HepG2 (cell line): ENCODE data around the gene DHX34.

Experiments
- HOXD1 ChIP-seq: sonication (generic); formaldehyde crosslinking; IDR thresholded peaks from 2 replicates; pipeline ENCODE4 v1.5.0; 2020; ENCODE audit warnings: missing genetic modification reagents
- RAD21 ChIP-seq: fragments of 450-650 bp; formaldehyde crosslinking; IDR thresholded peaks from 2 replicates; pipeline ENCODE4 v1.5.0; 2020; ENCODE audit warnings: mild to moderate bottlenecking
- ZNF747 ChIP-seq: sonication (generic); formaldehyde crosslinking; IDR thresholded peaks from 2 replicates; pipeline ENCODE4 v1.8.1; 2023; ENCODE audit warnings: missing genetic modification reagents, mild to moderate bottlenecking, borderline replicate concordance
- TF ChIP-seq, protein P1 (sequence below): sonication (generic); formaldehyde crosslinking; IDR thresholded peaks from 2 replicates; pipeline ENCODE4 v1.4.0; 2020; ENCODE audit warnings: mild to moderate bottlenecking, missing genetic modification reagents
- TF ChIP-seq, protein P2 (sequence below): sonication (generic); formaldehyde crosslinking; IDR thresholded peaks from 2 replicates; pipeline ENCODE4 v1.5.0; 2020; ENCODE audit warnings: mild to moderate bottlenecking, missing genetic modification reagents, moderate library complexity

DNA sequence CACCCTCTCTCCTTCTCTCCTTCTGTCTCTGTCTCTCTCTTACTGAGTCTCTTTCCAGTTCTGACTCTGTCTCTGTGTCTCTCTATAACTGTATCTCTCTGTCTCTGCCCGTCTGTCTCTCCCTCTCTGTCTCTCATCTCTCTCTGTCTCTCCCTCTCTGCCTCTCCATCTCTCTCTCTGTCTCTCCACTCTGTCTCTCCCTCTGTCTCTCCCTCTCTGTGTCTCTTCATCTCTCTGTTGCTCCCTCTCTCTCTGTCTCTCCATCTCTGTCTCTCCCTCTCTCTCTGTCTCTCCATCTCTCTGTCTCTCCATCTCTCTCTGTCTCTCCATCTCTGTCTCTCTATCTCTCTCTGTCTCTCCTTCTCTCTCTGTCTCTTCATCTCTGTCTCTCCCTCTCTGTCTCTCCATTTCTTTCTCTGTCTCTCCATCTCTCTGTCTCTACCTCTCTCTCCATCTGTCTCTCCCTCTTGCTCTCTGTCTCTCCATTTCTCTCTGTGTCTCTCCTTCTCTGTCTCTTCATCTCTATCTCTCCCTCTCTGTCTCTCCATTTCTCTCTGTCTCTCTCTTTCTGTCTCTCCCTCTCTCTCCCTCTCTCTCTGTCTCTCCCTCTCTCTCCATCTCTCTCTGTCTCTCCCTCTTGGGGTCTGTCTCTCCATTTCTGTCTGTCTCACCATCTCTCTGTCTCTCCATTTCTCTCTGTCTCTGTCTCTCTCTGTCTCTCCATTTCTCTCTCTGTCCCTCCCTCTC, 73.5 kb downstream of the DHX34 start:
- TF ChIP-seq ZNF747 (CRISPR knock-in tag): no peak
- no peak for TF ChIP-seq HOXD1 (CRISPR knock-in tag)
- TF ChIP-seq, protein P1, sequence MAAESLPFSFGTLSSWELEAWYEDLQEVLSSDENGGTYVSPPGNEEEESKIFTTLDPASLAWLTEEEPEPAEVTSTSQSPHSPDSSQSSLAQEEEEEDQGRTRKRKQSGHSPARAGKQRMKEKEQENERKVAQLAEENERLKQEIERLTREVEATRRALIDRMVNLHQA (CRISPR knock-in tag): no peak
- TF ChIP-seq, protein P2, sequence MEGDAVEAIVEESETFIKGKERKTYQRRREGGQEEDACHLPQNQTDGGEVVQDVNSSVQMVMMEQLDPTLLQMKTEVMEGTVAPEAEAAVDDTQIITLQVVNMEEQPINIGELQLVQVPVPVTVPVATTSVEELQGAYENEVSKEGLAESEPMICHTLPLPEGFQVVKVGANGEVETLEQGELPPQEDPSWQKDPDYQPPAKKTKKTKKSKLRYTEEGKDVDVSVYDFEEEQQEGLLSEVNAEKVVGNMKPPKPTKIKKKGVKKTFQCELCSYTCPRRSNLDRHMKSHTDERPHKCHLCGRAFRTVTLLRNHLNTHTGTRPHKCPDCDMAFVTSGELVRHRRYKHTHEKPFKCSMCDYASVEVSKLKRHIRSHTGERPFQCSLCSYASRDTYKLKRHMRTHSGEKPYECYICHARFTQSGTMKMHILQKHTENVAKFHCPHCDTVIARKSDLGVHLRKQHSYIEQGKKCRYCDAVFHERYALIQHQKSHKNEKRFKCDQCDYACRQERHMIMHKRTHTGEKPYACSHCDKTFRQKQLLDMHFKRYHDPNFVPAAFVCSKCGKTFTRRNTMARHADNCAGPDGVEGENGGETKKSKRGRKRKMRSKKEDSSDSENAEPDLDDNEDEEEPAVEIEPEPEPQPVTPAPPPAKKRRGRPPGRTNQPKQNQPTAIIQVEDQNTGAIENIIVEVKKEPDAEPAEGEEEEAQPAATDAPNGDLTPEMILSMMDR: no peak
- no peak for TF ChIP-seq RAD21 (CRISPR knock-in tag)
